Adipose tissue (tissue), 3 donors: Measurements from ENCODE around the gene CEP152. TPM values are rescaled to one million over a fixed set of nuclear protein-coding genes. Genes with fewer than 3 reads are reported as not detected.
"Not testable (repeated sequence)": the region's sequence is repeated elsewhere in the genome, so short reads cannot be mapped to it uniquely, and the experiment has no call there.

Experiments
- H3K27ac ChIP-seq: one replicate; pipeline ENCODE4 v1.5.1; 2013; ENCODE audit warnings: low read depth, low read length
- WGBS, 3 donors: extraction: QIAGEN DNeasy Blood & Tissue Kit; methylation state at CpG; one replicate each; pipeline ENCODE4 v1.1.7; 2013; 5-methylcytosine and 5-hydroxymethylcytosine counted together
- polyA plus RNA-seq, 3 donors: library from polyadenylated mRNA; stranded (reverse); fragments of 200-250 nt; gene quantifications; one replicate each; pipeline ENCODE4 v1.2.3, GENCODE V29; 2013
- donor health status: healthy with polysubstance abuse.
- donor health status: Bipolar disorder and iron deficiency.
- donor health status: healthy.

The CEP152 gene
- polyA plus RNA-seq, 3 donors, result 1.1 to 2.2 (median 1.1) TPM

- WGBS, 3 donors, result 6 to 12% (median 12%) methylated on average over 25 of the region's 25 CpGs
- H3K27ac ChIP-seq, result no peak overlapping the region
Measured at GRCh38 chr15:48811325-48811958, 573 bp upstream of the CEP152 start.

- WGBS, 3 donors, result 25 to 60% (median 39%) methylated on average over 2 of the region's 2 CpGs
- no peak overlapping the region for H3K27ac ChIP-seq
Measured at GRCh38 chr15:48806151-48806550, 4.7 kb downstream of the CEP152 start.

- WGBS, 3 donors, result 43 to 93% (median 81%) methylated on average over 2 of the region's 2 CpGs
- H3K27ac ChIP-seq, result no peak overlapping the region
Measured at GRCh38 chr15:48805591-48805990, 5.3 kb downstream of the CEP152 start.

GRCh38 chr15:48803877-48804276 lies 7.0 kb downstream of the CEP152 start:
- H3K27ac ChIP-seq, result no peak overlapping the region
- 58 to 100% (median 99%) methylated on average over 2 of the region's 2 CpGs for WGBS, 3 donors

- H3K27ac ChIP-seq, result no peak overlapping the region
Measured at GRCh38 chr15:48802867-48803266, 8.0 kb downstream of the CEP152 start.

GRCh38 chr15:48802257-48802656 lies 8.6 kb downstream of the CEP152 start:
- no peak overlapping the region for H3K27ac ChIP-seq
- 78 to 79% (median 79%) methylated on average over 3 of the region's 3 CpGs for WGBS, 3 donors

GRCh38 chr15:48800811-48801455 lies 9.9 kb downstream of the CEP152 start:
- H3K27ac ChIP-seq, result no peak overlapping the region
- 16 to 39% (median 17%) methylated on average over 4 of the region's 4 CpGs for WGBS, 3 donors

GRCh38 chr15:48800245-48800644 lies 10.6 kb downstream of the CEP152 start:
- no peak overlapping the region for H3K27ac ChIP-seq
- WGBS, 3 donors, result 51 to 91% (median 70%) methylated on average over 1 of the region's 1 CpG

- H3K27ac ChIP-seq, result no peak overlapping the region
- WGBS, 3 donors, result 74 to 80% (median 75%) methylated on average over 1 of the region's 1 CpG
Measured at GRCh38 chr15:48798319-48798718, 12.6 kb downstream of the CEP152 start.

GRCh38 chr15:48796930-48797329 lies 13.9 kb downstream of the CEP152 start:
- 64 to 81% (median 65%) methylated on average over 3 of the region's 3 CpGs for WGBS, 3 donors
- no peak overlapping the region for H3K27ac ChIP-seq

GRCh38 chr15:48796521-48796920 lies 14.3 kb downstream of the CEP152 start:
- H3K27ac ChIP-seq, result no peak overlapping the region
- 83 to 95% (median 84%) methylated on average over 3 of the region's 3 CpGs for WGBS, 3 donors

GRCh38 chr15:48795901-48796300 lies 15.0 kb downstream of the CEP152 start:
- no peak overlapping the region for H3K27ac ChIP-seq
- WGBS, 3 donors, result 86 to 90% (median 88%) methylated on average over 3 of the region's 3 CpGs

GRCh38 chr15:48794697-48795134 lies 16.2 kb downstream of the CEP152 start:
- H3K27ac ChIP-seq, result no peak overlapping the region
- 74 to 94% (median 78%) methylated on average over 2 of the region's 2 CpGs for WGBS, 3 donors

- no peak overlapping the region for H3K27ac ChIP-seq
- WGBS, 3 donors, result 60 to 91% (median 72%) methylated on average over 3 of the region's 3 CpGs
Measured at GRCh38 chr15:48792408-48792807, 18.5 kb downstream of the CEP152 start.

GRCh38 chr15:48790466-48791115 lies 20.3 kb downstream of the CEP152 start:
- WGBS, 3 donors, result 94 to 98% (median 95%) methylated on average over 12 of the region's 12 CpGs
- not testable (repeated sequence) for H3K27ac ChIP-seq

GRCh38 chr15:48785712-48786111 lies 25.2 kb downstream of the CEP152 start:
- H3K27ac ChIP-seq, result no peak overlapping the region
- 48 to 84% (median 73%) methylated on average over 2 of the region's 2 CpGs for WGBS, 3 donors

GRCh38 chr15:48785195-48785594 lies 25.7 kb downstream of the CEP152 start:
- WGBS, 3 donors, result 24 to 66% (median 61%) methylated on average over 3 of the region's 3 CpGs
- no peak overlapping the region for H3K27ac ChIP-seq

- no peak overlapping the region for H3K27ac ChIP-seq
- 82 to 89% (median 89%) methylated on average over 2 of the region's 2 CpGs for WGBS, 3 donors
Measured at GRCh38 chr15:48784756-48785155, 26.1 kb downstream of the CEP152 start.

GRCh38 chr15:48782911-48783310 lies 28.0 kb downstream of the CEP152 start:
- no peak overlapping the region for H3K27ac ChIP-seq
- 64 to 93% (median 75%) methylated on average over 2 of the region's 2 CpGs for WGBS, 3 donors
